GM18868 (cell line): ENCODE results near the gene GPC5.
A peak's percentile ranks its signal among the peaks of the same experiment; 100 is the strongest.
"Not testable (repeated sequence)": the region's sequence is repeated elsewhere in the genome, so short reads cannot be mapped to it uniquely, and the experiment has no call there.

Source experiments
- ATAC-seq: cut with Tn5 transposase; IDR thresholded peaks from one replicate; pipeline ENCODE4 v1.9.1; 2021; ENCODE audit warnings: mild to moderate bottlenecking, moderate library complexity; ENCODE audit not compliant: unreplicated experiment

GPC5 gene

GRCh38 chr13:91644806-91645205 is 246.4 kb downstream of the GPC5 start:
- no peak for ATAC-seq

DNA sequence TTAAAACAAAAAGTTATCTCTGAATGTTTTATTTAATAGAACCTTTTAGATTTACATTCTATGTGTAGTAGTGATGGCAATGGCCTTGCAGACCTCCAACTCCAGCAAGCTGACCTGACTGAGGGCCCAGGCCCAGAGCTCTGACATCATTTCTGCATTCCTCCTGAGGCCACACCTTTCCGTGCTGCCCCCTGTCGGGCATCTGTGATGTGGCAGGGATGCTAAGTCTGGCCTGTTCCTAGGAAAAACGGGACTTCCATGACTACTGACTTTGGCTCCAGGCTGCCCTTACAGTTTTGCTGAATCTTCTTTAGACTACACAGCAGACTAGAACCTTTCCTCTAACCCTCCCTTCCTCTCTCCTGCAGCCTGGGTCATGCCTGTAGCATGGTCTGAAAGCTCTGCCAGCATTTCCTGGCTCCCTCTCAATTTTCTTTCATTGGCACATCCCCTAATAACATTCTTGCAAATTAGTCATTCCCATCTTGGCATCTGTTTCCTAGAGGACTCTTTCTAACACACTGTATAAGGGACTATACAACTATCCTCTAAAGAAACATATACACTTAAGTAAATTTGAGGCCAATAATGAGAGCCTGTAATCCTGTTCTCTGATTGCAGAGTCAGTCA is 249.1 kb downstream of the GPC5 start:
- ATAC-seq = no peak

GRCh38 chr13:91648012-91648411 is 249.6 kb downstream of the GPC5 start:
- no peak for ATAC-seq

DNA sequence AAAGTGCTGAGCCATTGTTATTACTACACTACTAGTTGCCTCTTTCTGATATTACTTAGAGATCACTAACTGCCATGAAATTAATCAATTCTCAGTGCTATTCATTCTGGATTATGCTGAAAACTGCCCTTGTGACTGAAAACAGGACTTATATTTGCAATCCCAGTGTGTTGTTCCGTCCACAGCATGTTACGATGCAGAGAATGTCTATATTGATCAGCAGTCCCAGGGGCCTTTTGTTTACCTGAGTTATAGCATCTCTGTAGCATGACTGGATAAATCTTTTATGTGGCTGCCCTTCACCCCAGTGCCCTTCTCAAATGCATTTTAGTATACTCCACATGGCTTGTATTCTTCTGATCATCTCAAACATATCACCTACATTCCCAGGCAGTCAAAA is 251.0 kb downstream of the GPC5 start:
- no peak for ATAC-seq

GRCh38 chr13:91652404-91653301 is 254.2 kb downstream of the GPC5 start:
- ATAC-seq = no peak

- ATAC-seq = no peak
These were observed 257.3 kb downstream of the GPC5 start for GRCh38 chr13:91655731-91656130.

DNA sequence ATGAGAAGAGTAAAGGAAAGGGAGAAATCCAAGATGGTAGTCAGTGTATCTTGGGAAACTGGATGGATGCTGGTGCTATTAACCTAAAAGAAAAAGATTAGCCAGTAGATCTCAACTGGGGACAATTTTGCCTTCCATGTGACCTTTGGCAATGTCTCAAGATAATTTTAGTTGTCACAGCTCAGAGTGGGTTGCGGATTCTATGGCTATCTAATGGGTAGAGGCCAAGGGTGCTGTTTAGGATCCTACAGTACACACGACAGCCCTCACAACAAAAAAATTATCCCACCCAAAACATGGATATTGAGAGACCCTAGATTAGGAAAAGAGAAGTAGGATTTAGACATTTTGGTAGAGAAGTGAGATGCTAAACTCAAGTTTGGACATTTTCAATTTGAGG is 258.9 kb downstream of the GPC5 start:
- ATAC-seq = no peak

GRCh38 chr13:91659256-91660075 is 261.0 kb downstream of the GPC5 start:
- peak; percentile 45 for ATAC-seq

DNA sequence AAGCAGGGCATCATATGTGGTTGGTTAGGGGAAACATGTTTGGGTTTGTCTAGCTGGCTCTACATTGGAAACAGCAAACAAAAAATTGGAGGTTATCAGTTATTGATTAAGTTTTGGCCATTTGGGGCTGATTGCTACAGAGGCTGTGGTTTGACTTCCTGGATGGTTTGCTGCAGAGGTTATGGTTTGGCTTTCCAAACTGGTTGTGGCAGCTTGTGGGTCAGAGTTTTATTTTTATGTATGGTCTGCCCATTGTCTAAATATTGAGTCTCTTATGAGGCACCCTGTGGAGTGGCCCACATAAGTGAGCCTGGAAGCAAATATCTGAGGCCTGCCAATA is 261.6 kb downstream of the GPC5 start:
- no peak for ATAC-seq

- peak; percentile 89 for ATAC-seq
These were observed 263.5 kb downstream of the GPC5 start for GRCh38 chr13:91661692-91662490.

DNA sequence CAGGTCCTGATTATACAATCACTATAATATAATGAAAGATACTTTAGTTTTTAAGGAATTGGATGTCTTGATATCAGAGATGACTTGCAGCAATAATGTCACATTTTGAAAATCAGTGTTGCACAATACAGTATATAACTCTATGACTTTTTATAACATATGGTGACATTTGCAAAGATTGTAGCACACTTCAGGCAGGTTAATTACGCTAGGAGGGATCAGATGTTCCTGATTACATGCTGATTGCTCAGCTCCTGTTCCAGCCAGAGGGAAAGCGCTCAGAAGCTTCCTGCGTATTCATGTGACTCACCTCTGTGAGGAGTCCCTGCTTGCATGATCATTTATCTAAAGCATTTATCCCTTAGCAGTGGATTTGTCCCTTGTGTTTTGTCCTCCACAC is 265.6 kb downstream of the GPC5 start:
- ATAC-seq = no peak

- no peak for ATAC-seq
These were observed 269.1 kb downstream of the GPC5 start for GRCh38 chr13:91667486-91667885.

DNA sequence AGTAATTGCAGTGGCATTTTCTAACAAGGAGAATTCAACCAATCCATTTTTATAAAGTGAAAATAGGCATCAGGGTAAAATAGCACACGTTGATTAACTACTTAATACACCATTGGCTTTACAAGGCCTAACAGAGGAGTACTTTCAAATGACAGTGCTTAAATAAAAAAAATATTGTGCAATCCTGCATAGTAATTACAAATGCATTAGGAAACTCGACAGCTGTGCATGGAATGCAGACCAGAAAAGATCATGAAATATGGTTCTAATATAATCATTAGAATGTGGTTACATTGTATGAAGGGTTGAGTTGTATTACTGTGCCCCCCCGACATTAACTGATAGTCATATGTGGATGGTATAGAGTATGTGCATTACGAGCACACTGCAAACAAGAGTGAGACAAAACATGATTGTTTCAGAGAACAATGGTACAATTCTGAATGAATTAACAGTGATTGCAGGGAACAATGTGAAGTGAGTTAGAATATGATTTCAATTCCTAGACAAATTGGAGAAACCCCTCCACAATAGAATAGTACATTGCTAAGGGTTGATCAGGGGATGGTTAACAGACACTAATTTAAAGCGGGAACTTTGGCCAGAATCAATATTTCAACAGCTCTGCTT is 270.6 kb downstream of the GPC5 start:
- peak; percentile 32 for ATAC-seq

DNA sequence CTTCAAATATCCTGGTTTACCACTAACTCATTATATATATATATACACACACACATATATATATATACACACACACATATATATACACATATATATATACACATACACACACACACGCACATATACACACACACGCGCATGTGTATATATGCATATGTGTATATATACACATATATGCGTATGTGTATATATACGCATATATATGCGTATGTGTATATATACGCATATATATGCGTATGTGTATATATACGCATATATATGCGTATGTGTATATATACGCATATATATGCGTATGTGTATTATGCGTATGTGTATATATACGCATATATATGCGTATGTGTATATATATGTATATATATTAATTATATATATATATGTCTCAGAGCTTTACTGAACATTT is 275.9 kb downstream of the GPC5 start:
- ATAC-seq = not testable (repeated sequence)

DNA sequence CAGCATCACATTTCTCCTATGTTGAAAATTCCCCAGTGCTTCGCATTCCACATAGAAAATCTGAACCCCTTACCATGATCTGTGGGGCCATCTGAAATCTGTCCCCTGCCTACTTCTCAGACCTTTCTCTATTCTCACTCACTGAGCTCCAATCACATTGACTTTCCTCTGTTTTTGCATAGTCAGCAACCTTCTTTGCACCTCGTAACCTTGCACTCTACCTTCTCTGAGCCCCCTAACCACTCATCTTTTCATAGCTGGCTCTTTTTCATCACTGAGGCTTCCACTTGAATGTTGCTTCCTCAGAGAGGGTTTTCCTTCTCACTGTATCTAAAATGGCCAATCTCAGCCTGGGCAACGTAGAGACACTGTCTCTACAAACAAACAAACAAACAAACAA is 286.3 kb downstream of the GPC5 start:
- no peak for ATAC-seq

GRCh38 chr13:91690944-91691343 is 292.5 kb downstream of the GPC5 start:
- ATAC-seq = no peak

- no peak for ATAC-seq
These were observed 295.0 kb downstream of the GPC5 start for GRCh38 chr13:91693466-91693865.

DNA sequence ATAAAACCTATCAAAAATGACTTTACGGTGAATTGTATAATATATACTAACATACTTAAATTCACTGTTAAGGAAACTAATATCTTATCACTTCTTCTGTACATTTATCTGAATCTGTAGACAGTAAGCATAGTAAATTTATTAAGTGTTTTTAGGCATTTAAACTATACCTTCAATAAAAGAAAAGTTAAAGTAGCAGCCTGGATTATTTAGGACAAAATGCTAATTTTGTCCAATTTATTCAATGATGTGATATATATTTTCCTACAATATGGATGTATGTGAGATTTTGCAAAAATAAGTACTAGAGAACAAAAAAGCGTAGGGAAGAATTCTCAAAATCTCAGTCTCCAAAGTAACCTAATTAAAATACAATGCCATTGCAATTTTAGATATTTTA is 299.9 kb downstream of the GPC5 start:
- no peak for ATAC-seq

GRCh38 chr13:91698767-91699166 is 300.3 kb downstream of the GPC5 start:
- no peak for ATAC-seq

GRCh38 chr13:91699863-91700262 is 301.4 kb downstream of the GPC5 start:
- no peak for ATAC-seq
